Raji (cell line): ENCODE results near the gene TLR9.

Experiments used
- POLR2A ChIP-seq: IDR thresholded peaks from 2 replicates; pipeline ENCODE4 v1.6.1; 2011; ENCODE audit warnings: low read depth, low read length, control low read depth; ENCODE audit not compliant: insufficient read depth

Gene TLR9

GRCh38 chr3:52198643-52199608, 26.5 kb downstream of the TLR9 start:
- no peak for TF ChIP-seq POLR2A

GRCh38 chr3:52197842-52198625, 27.4 kb downstream of the TLR9 start, which contains the start of gene ALAS1:
ALAS1 (plus strand) TSS chr3:52198160; CDS start chr3:52199242, 1,082 bp downstream.
- TF ChIP-seq POLR2A, result peak; percentile 95

GRCh38 chr3:52197499-52197841, 28.0 kb downstream of the TLR9 start:
- TF ChIP-seq POLR2A, result no peak

GRCh38 chr3:52196977-52197376, 28.5 kb downstream of the TLR9 start:
- no peak for TF ChIP-seq POLR2A

- TF ChIP-seq POLR2A, result no peak
Measured at GRCh38 chr3:52195823-52196331, 29.6 kb downstream of the TLR9 start.

- TF ChIP-seq POLR2A, result no peak
Measured at GRCh38 chr3:52195291-52195597, 30.2 kb downstream of the TLR9 start.

- no peak for TF ChIP-seq POLR2A
Measured at GRCh38 chr3:52194485-52195290, 30.8 kb downstream of the TLR9 start.

- no peak for TF ChIP-seq POLR2A
Measured at GRCh38 chr3:52193065-52193464, 32.4 kb downstream of the TLR9 start.

- no peak for TF ChIP-seq POLR2A
Measured at GRCh38 chr3:52191663-52192062, 33.8 kb downstream of the TLR9 start.

- no peak for TF ChIP-seq POLR2A
Measured at GRCh38 chr3:52190294-52191074, 35.0 kb downstream of the TLR9 start.

GRCh38 chr3:52188556-52188955, 36.9 kb downstream of the TLR9 start:
- no peak for TF ChIP-seq POLR2A

- TF ChIP-seq POLR2A, result no peak
Measured at GRCh38 chr3:52186729-52187128, 38.7 kb downstream of the TLR9 start.

GRCh38 chr3:52185837-52186236, 39.6 kb downstream of the TLR9 start:
- no peak for TF ChIP-seq POLR2A

- no peak for TF ChIP-seq POLR2A
Measured at GRCh38 chr3:52185311-52185710, 40.1 kb downstream of the TLR9 start.

- TF ChIP-seq POLR2A, result no peak
Measured at GRCh38 chr3:52184690-52185089, 40.8 kb downstream of the TLR9 start.
